K562 (cell line): ENCODE measurements around the gene PDLIM5. TPM values are rescaled to one million over a fixed set of nuclear protein-coding genes. Genes with fewer than 3 reads are reported as not detected.

Experiments used
- CHD7 ChIP-seq: fragments of 200-600 bp; sonication (generic); IDR thresholded peaks from one replicate; pipeline ENCODE4 v1.6.1; 2012; ENCODE audit warnings: mild to moderate bottlenecking, low read depth, low read length, inconsistent platforms
- E2F4 ChIP-seq: sonication (generic); formaldehyde crosslinking; IDR thresholded peaks from 2 replicates; pipeline ENCODE4 v1.8.0; 2022; ENCODE audit warnings: mild to moderate bottlenecking, low read depth, missing genetic modification reagents
- GMEB1 ChIP-seq: fragments of 250-450 bp; sonication (Bioruptor Pico); IDR thresholded peaks from 2 replicates; pipeline ENCODE4 v1.4.0; 2020; ENCODE audit warnings: mild to moderate bottlenecking
- RREB1 ChIP-seq: fragments of 250-450 bp; sonication (Bioruptor Pico); IDR thresholded peaks from 2 replicates; pipeline ENCODE4 v1.4.0; 2020
- polyA plus RNA-seq, 8 experiments: library from polyadenylated mRNA; depleted of rRNA in 4 of 8; stranded (reverse) in 5 of 8; unstranded in 3 of 8; fragments of >200 nt; fragmentation: Nextera tagmentation in 2 of 8; fragmentation: Illumina TruSeq in 1 of 8; extraction: Ambion mirVana in 2 of 8; extraction: Trizol in 1 of 8; gene quantifications; 2 replicates each; pipeline versions ENCODE4 v1.2.1 to v1.2.3, GENCODE V29; 2011 to 2014; ENCODE audit warnings: inconsistent platforms in 1 of 8, missing spikeins in 1 of 8
- total RNA-seq, 7 experiments: library from RNA; depleted of rRNA in 6 of 7; stranded (reverse); fragments of >200 nt in 6 of 7; fragmentation: Illumina TruSeq in 2 of 7; extraction: Trizol in 2 of 7; gene quantifications; 2 replicates each; pipeline versions ENCODE4 v1.2.1 to v1.2.3, GENCODE V29; 2011 to 2021; ENCODE audit warnings: low replicate concordance in 1 of 7

PDLIM5 gene
- total and polyA plus RNA-seq, 9 of the 15 experiments (the other 6 are each of a cell fraction or from before 2014, with no cell fraction given) = 36.9 to 127 (median 62.5) TPM

GRCh38 chr4:94534401-94535312 is 82.9 kb downstream of the PDLIM5 start (continued):
- no peak for TF ChIP-seq CHD7
- TF ChIP-seq E2F4 (CRISPR knock-in tag) = no peak
- TF ChIP-seq GMEB1 = no peak
- no peak for TF ChIP-seq RREB1 (CRISPR knock-in tag)
